Measurements from ENCODE around the gene PAFAH1B1. TPM values are rescaled to one million over a fixed set of nuclear protein-coding genes. Genes with fewer than 3 reads are reported as not detected.
"Not testable (repeated sequence)": the region's sequence is repeated elsewhere in the genome, so short reads cannot be mapped to it uniquely, and the experiment has no call there.

Gene PAFAH1B1
- total RNA-seq, 1 donor from 2014 or later = 160 TPM

GRCh38 chr17:2591040-2591640 is 2.3 kb upstream of the PAFAH1B1 start:
- no peak for ATAC-seq
- no peak for DNase-seq (ENCODE audit: low spot score)
- intact Hi-C loops (cut with DNase I) = no loop called here

- DNase-seq (ENCODE audit: low spot score) (peak; percentile 91), ATAC-seq (peak; percentile 88)
- intact Hi-C loops (cut with DNase I) = no loop called here
Measured at GRCh38 chr17:2593821-2594721, 617 bp downstream of the PAFAH1B1 start.

GRCh38 chr17:2594722-2595599 is 1.5 kb downstream of the PAFAH1B1 start:
- ATAC-seq = no peak
- DNase-seq (ENCODE audit: low spot score) = no peak
- intact Hi-C loops (cut with DNase I) = no loop called here

- intact Hi-C loops (cut with DNase I) = no loop called here
- DNase-seq (ENCODE audit: low spot score) (no peak), ATAC-seq (no peak)
Measured at GRCh38 chr17:2595716-2596115, 2.3 kb downstream of the PAFAH1B1 start.

- DNase-seq (ENCODE audit: low spot score) = no peak
- no peak for ATAC-seq
- intact Hi-C loops (cut with DNase I) = no loop called here
Measured at GRCh38 chr17:2598166-2598565, 4.7 kb downstream of the PAFAH1B1 start.

- ATAC-seq = no peak
- no peak for DNase-seq (ENCODE audit: low spot score)
- intact Hi-C loops (cut with DNase I) = no loop called here
Measured at GRCh38 chr17:2602597-2603017, 9.2 kb downstream of the PAFAH1B1 start.

- no peak for DNase-seq (ENCODE audit: low spot score)
- intact Hi-C loops (cut with DNase I) = no loop called here
- no peak for ATAC-seq
Measured at GRCh38 chr17:2608350-2608913, 15.0 kb downstream of the PAFAH1B1 start.

GRCh38 chr17:2609091-2609490 is 15.6 kb downstream of the PAFAH1B1 start:
- intact Hi-C loops (cut with DNase I) = no loop called here
- no peak for DNase-seq (ENCODE audit: low spot score)
- no peak for ATAC-seq

GRCh38 chr17:2610195-2611175 is 17.0 kb downstream of the PAFAH1B1 start:
- ATAC-seq (no peak), DNase-seq (ENCODE audit: low spot score) (no peak)
- intact Hi-C loops (cut with DNase I) = no loop called here

- ATAC-seq (no peak), DNase-seq (ENCODE audit: low spot score) (no peak)
- intact Hi-C loops (cut with DNase I) = no loop called here
Measured at GRCh38 chr17:2611627-2612026, 18.2 kb downstream of the PAFAH1B1 start.

- ATAC-seq (no peak), DNase-seq (ENCODE audit: low spot score) (no peak)
- intact Hi-C loops (cut with DNase I) = no loop called here
Measured at GRCh38 chr17:2612630-2613029, 19.2 kb downstream of the PAFAH1B1 start.

GRCh38 chr17:2613089-2613808 is 19.8 kb downstream of the PAFAH1B1 start:
- intact Hi-C loops (cut with DNase I) = no loop called here
- DNase-seq (ENCODE audit: low spot score) (no peak), ATAC-seq (peak; percentile 36)

- DNase-seq (ENCODE audit: low spot score) (no peak), ATAC-seq (no peak)
- intact Hi-C loops (cut with DNase I) = no loop called here
Measured at GRCh38 chr17:2615882-2616281, 22.4 kb downstream of the PAFAH1B1 start.

- intact Hi-C loops (cut with DNase I) = no loop called here
- DNase-seq (ENCODE audit: low spot score) (no peak), ATAC-seq (no peak)
Measured at GRCh38 chr17:2621241-2621640, 27.8 kb downstream of the PAFAH1B1 start.

- DNase-seq (ENCODE audit: low spot score); intact Hi-C loops (cut with DNase I); ATAC-seq: not testable (repeated sequence)
Measured at GRCh38 chr17:2621951-2622405, 28.5 kb downstream of the PAFAH1B1 start.

- ATAC-seq; DNase-seq (ENCODE audit: low spot score); intact Hi-C loops (cut with DNase I): not testable (repeated sequence)
Measured at GRCh38 chr17:2622721-2623301, 29.4 kb downstream of the PAFAH1B1 start.

GRCh38 chr17:2624292-2624731 is 30.9 kb downstream of the PAFAH1B1 start:
- ATAC-seq = no peak
- intact Hi-C loops (cut with DNase I) = no loop called here
- DNase-seq (ENCODE audit: low spot score) = no peak
